OCI-LY1 (cell line): ENCODE measurements around the gene COX7C.

Experiments used
- EZH2 ChIP-seq: fragments of 200-600 bp; sonication (generic), shearing (Covaris generic); IDR thresholded peaks from 2 replicates; pipeline ENCODE4 v1.8.0; 2017; ENCODE audit warnings: borderline replicate concordance, mixed run types, mild to moderate bottlenecking, antibody characterized with exemption, low read length, moderate library complexity, mixed read lengths
- TF ChIP-seq, protein P1 (sequence below): fragments of 200-600 bp; sonication (generic), shearing (Covaris generic); IDR thresholded peaks from 2 replicates; pipeline ENCODE4 v1.5.1; 2017; ENCODE audit warnings: mild to moderate bottlenecking, antibody characterized with exemption, low read length, moderate library complexity, mixed read lengths

DNA sequence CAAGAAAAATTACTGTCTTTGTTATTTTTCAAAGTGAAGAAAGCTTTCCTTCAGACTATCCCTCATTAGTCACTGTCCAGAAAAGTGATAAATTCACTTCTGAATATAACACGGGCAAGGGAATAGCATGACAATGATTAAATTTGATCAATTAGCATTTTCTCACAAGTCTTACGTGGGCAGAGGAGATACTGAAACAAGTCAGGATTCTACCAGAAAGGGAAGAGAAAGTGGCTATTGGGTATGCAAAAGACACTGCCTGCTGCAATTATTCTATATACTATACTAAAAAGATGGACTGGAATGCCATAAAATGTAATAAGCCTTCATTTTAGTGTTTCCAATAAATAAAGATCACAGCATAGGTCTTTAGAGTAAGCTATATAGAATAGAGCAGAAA lies 7.4 kb downstream of the COX7C start:
- TF ChIP-seq, protein P1, sequence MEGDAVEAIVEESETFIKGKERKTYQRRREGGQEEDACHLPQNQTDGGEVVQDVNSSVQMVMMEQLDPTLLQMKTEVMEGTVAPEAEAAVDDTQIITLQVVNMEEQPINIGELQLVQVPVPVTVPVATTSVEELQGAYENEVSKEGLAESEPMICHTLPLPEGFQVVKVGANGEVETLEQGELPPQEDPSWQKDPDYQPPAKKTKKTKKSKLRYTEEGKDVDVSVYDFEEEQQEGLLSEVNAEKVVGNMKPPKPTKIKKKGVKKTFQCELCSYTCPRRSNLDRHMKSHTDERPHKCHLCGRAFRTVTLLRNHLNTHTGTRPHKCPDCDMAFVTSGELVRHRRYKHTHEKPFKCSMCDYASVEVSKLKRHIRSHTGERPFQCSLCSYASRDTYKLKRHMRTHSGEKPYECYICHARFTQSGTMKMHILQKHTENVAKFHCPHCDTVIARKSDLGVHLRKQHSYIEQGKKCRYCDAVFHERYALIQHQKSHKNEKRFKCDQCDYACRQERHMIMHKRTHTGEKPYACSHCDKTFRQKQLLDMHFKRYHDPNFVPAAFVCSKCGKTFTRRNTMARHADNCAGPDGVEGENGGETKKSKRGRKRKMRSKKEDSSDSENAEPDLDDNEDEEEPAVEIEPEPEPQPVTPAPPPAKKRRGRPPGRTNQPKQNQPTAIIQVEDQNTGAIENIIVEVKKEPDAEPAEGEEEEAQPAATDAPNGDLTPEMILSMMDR, result no peak
- no peak for TF ChIP-seq EZH2
